Lower leg skin (tissue), 3 donors: ENCODE results near the gene ZNF417.

ENCODE experiments used
- POLR2A ChIP-seq, 2 donors: fragments of 450-650 bp; IDR thresholded peaks; one replicate each; pipeline ENCODE4 v1.6.1; 2016 to 2017; ENCODE audit warnings: antibody characterized with exemption in 2 of 2, mild to moderate bottlenecking in 1 of 2, moderate library complexity in 1 of 2
- TF ChIP-seq, protein P1 (sequence below), 3 donors: fragments of 450-650 bp; IDR thresholded peaks; one replicate each; pipeline ENCODE4 v1.5.1; 2016; ENCODE audit warnings: antibody characterized with exemption in 3 of 3, mild to moderate bottlenecking in 3 of 3, moderate library complexity in 2 of 3

DNA sequence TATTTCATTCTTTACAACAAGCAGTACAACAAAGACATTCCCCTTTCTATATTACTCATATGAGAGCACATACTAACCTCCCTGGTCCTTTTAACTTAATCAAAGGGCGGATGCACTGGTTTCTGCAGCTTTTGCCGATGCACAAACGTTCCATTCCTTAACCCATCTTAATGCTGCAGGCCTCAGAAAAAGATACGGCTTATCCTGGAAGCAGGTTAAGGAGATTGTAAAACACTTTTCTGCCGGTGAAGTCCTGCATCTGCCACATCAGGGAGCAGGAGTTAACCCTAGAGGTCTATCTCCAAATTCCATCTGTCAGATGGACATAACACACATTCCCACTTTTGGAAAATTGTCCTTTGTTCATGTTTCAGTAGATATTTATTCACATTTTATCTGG lies 16.1 kb downstream of the ZNF417 start:
- TF ChIP-seq, protein P1, sequence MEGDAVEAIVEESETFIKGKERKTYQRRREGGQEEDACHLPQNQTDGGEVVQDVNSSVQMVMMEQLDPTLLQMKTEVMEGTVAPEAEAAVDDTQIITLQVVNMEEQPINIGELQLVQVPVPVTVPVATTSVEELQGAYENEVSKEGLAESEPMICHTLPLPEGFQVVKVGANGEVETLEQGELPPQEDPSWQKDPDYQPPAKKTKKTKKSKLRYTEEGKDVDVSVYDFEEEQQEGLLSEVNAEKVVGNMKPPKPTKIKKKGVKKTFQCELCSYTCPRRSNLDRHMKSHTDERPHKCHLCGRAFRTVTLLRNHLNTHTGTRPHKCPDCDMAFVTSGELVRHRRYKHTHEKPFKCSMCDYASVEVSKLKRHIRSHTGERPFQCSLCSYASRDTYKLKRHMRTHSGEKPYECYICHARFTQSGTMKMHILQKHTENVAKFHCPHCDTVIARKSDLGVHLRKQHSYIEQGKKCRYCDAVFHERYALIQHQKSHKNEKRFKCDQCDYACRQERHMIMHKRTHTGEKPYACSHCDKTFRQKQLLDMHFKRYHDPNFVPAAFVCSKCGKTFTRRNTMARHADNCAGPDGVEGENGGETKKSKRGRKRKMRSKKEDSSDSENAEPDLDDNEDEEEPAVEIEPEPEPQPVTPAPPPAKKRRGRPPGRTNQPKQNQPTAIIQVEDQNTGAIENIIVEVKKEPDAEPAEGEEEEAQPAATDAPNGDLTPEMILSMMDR (IDR thresholded peaks at IDR 0.05): no peak
- TF ChIP-seq POLR2A (IDR thresholded peaks at IDR 0.05): no peak
